ENCODE results near the gene RRBP1.

DNA sequence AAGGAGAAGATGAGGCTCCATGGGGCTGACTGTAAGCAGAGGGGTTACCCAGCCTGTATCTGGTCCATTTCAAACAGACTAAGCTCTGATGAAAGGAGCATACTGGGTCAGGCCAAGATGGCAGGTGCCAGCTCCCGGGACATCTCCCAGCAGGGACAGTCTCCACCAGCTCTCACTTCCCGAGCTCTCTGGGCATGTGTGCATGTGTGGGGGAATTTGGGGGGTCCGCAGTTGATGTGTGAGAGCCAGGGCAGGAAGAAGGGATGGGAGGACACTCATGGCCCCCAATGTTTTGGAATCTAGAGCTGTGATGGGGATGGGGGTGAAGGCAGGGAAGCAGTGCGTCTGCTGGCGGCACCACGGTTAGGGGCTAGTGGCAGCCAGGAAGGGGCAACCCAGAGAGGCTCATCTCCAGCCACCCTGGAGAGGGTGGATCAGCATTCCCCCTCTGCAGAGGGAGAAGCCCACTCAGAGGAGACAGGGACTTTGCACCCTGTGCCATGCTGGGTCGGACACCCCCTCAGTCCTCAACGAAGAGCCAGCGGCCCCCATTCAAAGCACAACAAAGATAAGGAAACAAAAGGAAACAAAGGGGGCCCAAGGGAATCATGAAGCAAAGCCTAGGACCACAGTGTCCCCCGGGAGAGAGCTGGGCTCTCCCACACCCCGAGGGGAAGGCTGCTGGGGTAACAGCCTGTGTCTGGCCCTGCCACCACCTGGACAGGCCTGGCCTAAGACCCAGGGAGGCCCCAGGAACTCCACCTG, 59.8 kb downstream of the RRBP1 start:
- TF ChIP-seq, protein P1, sequence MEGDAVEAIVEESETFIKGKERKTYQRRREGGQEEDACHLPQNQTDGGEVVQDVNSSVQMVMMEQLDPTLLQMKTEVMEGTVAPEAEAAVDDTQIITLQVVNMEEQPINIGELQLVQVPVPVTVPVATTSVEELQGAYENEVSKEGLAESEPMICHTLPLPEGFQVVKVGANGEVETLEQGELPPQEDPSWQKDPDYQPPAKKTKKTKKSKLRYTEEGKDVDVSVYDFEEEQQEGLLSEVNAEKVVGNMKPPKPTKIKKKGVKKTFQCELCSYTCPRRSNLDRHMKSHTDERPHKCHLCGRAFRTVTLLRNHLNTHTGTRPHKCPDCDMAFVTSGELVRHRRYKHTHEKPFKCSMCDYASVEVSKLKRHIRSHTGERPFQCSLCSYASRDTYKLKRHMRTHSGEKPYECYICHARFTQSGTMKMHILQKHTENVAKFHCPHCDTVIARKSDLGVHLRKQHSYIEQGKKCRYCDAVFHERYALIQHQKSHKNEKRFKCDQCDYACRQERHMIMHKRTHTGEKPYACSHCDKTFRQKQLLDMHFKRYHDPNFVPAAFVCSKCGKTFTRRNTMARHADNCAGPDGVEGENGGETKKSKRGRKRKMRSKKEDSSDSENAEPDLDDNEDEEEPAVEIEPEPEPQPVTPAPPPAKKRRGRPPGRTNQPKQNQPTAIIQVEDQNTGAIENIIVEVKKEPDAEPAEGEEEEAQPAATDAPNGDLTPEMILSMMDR (conservative IDR thresholded peaks at IDR 0.05 in 1 of 2, IDR thresholded peaks at IDR 0.05 in 1 of 2; ENCODE audit: extremely low read depth in 1 of 2, insufficient read depth in 1 of 2, low read depth in 1 of 2, low read length in 2 of 2), result no peak
- TF ChIP-seq EZH2 (IDR thresholded peaks at IDR 0.05; ENCODE audit: borderline replicate concordance, low read length), result no peak
